GM12874 (cell line): ENCODE data around the gene STAP1.

Source experiments
- CTCF ChIP-seq: IDR thresholded peaks from 2 replicates; pipeline ENCODE4 v1.5.1; 2011; ENCODE audit warnings: low read depth, mild to moderate bottlenecking, control low read depth, low read length, moderate library complexity; ENCODE audit not compliant: insufficient read depth

The STAP1 gene

GRCh38 chr4:67634741-67635140 is 76.2 kb downstream of the STAP1 start:
- TF ChIP-seq CTCF, result no peak

- TF ChIP-seq CTCF, result no peak
These were observed 76.8 kb downstream of the STAP1 start for GRCh38 chr4:67635331-67635730.

- no peak for TF ChIP-seq CTCF
These were observed 79.6 kb downstream of the STAP1 start for GRCh38 chr4:67638136-67638535.

GRCh38 chr4:67651536-67651935 is 93.0 kb downstream of the STAP1 start:
- TF ChIP-seq CTCF, result no peak
